Astrocyte (in vitro differentiated cells and primary cell): ENCODE results near the gene HOXD10.
A peak's percentile ranks its signal among the peaks of the same experiment; 100 is the strongest.

Experiments
- EZH2 ChIP-seq: IDR thresholded peaks from 2 replicates; pipeline ENCODE4 v1.6.1; 2012; ENCODE audit warnings: mild to moderate bottlenecking, low read length, inconsistent platforms; ENCODE audit not compliant: insufficient read depth
- TF ChIP-seq, protein P1 (sequence below): IDR thresholded peaks from 2 replicates; pipeline ENCODE4 v1.5.1; 2011; ENCODE audit warnings: low read depth, mild to moderate bottlenecking, inconsistent platforms, low read length, moderate library complexity; ENCODE audit not compliant: insufficient read depth

DNA sequence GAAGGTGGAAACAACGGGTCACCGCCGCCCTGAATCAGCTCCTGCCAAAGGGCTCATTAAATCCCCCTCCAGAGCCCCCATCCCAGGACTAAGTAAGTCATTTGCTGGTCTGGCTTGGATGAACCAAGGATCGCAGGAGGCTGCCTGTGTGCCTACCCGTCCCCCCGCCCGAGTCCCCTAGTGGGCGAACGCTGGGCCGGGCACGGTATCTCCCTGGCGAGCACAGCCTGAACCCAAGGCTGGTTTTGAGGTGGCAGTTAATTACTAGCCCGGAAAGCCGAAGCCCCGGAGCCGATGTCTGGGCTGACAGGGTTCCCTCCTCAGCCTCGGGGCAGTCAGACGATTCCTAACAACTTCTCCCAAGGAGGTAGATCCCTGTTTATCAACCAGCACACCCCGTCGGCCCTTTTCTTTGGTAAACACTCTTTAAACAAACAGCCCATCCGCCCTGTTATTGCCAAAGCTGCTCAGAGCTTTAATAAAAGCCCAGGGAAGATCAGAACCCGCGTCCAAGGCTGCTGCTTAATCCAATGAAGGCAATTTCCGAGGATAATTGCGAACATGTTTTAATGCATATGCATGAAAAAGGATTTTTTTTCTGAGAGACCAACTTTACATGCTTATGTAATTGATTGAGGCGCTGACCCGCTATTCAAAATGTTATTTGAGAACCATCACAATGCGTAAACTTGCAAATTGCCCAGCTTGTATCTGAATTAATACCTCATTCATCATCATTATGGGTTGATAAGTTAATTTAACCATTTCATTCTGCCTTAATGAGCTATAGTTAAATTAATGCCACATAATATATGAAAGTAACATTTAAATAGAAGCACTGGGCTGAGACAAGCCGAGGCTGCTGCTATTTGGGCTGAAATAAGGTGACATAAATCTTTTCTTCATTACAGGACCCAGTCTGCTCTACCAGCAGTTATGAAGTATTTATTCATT, 43.4 kb upstream of the HOXD10 start:
- peak; percentile 63 for TF ChIP-seq EZH2
- TF ChIP-seq, protein P1, sequence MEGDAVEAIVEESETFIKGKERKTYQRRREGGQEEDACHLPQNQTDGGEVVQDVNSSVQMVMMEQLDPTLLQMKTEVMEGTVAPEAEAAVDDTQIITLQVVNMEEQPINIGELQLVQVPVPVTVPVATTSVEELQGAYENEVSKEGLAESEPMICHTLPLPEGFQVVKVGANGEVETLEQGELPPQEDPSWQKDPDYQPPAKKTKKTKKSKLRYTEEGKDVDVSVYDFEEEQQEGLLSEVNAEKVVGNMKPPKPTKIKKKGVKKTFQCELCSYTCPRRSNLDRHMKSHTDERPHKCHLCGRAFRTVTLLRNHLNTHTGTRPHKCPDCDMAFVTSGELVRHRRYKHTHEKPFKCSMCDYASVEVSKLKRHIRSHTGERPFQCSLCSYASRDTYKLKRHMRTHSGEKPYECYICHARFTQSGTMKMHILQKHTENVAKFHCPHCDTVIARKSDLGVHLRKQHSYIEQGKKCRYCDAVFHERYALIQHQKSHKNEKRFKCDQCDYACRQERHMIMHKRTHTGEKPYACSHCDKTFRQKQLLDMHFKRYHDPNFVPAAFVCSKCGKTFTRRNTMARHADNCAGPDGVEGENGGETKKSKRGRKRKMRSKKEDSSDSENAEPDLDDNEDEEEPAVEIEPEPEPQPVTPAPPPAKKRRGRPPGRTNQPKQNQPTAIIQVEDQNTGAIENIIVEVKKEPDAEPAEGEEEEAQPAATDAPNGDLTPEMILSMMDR: no peak
